ENCODE measurements around the gene TUBGCP5. TPM values are rescaled to one million over a fixed set of nuclear protein-coding genes. Genes with fewer than 3 reads are reported as not detected.
A peak's percentile ranks its signal among the peaks of the same experiment; 100 is the strongest.

Gene TUBGCP5
- total RNA-seq, 6 donors from 2014 or later: 7.1 to 24.5 (median 17.7) TPM

- Histone ChIP-seq H3K27ac (no peak overlapping the region), H3K4me1 (no peaks in the 10 kb centered on the region), H3K9me3 (no peaks in the 10 kb centered on the region), H3K4me3 (no peak overlapping the region), H3K36me3 (no peaks in the 10 kb centered on the region), H3K27me3 (no peaks in the 10 kb centered on the region)
- TF ChIP-seq EP300 (IDR thresholded peaks at IDR 0.05) (no peak), POLR2AphosphoS5 (IDR thresholded peaks at IDR 0.05) (no peak), POLR2A (IDR thresholded peaks at IDR 0.05) (no peak), CTCF (IDR thresholded peaks at IDR 0.05) (no peak)
- DNase-seq (no peak), ATAC-seq (ENCODE audit: low FRiP score in 2 of 2) (no peak)
- 80 to 93% methylated on average over 4 of the region's 4 CpGs for WGBS, 2 donors
These were observed 36.6 kb upstream of the TUBGCP5 start for GRCh38 chr15:23075927-23076326.

- Histone ChIP-seq H3K4me3 (no peak overlapping the region), H3K9me3 (no peaks in the 10 kb centered on the region), H3K27ac (no peak overlapping the region), H3K4me1 (no peaks in the 10 kb centered on the region), H3K36me3 (no peaks in the 10 kb centered on the region), H3K27me3 (no peaks in the 10 kb centered on the region)
- TF ChIP-seq POLR2AphosphoS5 (IDR thresholded peaks at IDR 0.05) (no peak), CTCF (IDR thresholded peaks at IDR 0.05) (no peak)
- DNase-seq: no peak
- WGBS, 2 donors: 57 to 64% methylated on average over 1 of the region's 1 CpG
- ATAC-seq (ENCODE audit: low FRiP score in 2 of 2): no peak
These were observed 35.3 kb upstream of the TUBGCP5 start for GRCh38 chr15:23074684-23075083.

GRCh38 chr15:23073890-23074646 lies 34.7 kb upstream of the TUBGCP5 start:
- Histone ChIP-seq H3K9me3 (no peaks in the 10 kb centered on the region), H3K4me3 (no peak overlapping the region), H3K27ac (no peak overlapping the region), H3K4me1 (no peaks in the 10 kb centered on the region), H3K27me3 (no peaks in the 10 kb centered on the region), H3K36me3 (no peaks in the 10 kb centered on the region)
- ATAC-seq (ENCODE audit: low FRiP score in 2 of 2) (peak; percentile 57 to 61), DNase-seq (peak; percentile 34 to 58)
- no peak for TF ChIP-seq CTCF (IDR thresholded peaks at IDR 0.05)
- TF ChIP-seq POLR2AphosphoS5 (IDR thresholded peaks at IDR 0.05): no peak
- TF ChIP-seq POLR2A (IDR thresholded peaks at IDR 0.05): no peak
- no peak for TF ChIP-seq EP300 (IDR thresholded peaks at IDR 0.05)
- 59 to 60% methylated on average over 16 to 24 of the region's 24 CpGs for WGBS, 2 donors

GRCh38 chr15:23072633-23073032 lies 33.3 kb upstream of the TUBGCP5 start:
- Histone ChIP-seq H3K36me3 (no peaks in the 10 kb centered on the region), H3K27ac (no peak overlapping the region), H3K4me1 (no peaks in the 10 kb centered on the region), H3K27me3 (no peaks in the 10 kb centered on the region), H3K4me3 (no peak overlapping the region), H3K9me3 (no peaks in the 10 kb centered on the region)
- TF ChIP-seq POLR2AphosphoS5 (IDR thresholded peaks at IDR 0.05): no peak
- no peak for TF ChIP-seq CTCF (IDR thresholded peaks at IDR 0.05)
- TF ChIP-seq POLR2A (IDR thresholded peaks at IDR 0.05): no peak
- no peak for TF ChIP-seq EP300 (IDR thresholded peaks at IDR 0.05)
- no peak for ATAC-seq (ENCODE audit: low FRiP score in 2 of 2)
- no peak for DNase-seq
- 88 to 100% methylated on average over 1 of the region's 1 CpG for WGBS, 2 donors
